Measurements from ENCODE around the gene CCDC191. TPM values are rescaled to one million over a fixed set of nuclear protein-coding genes. Genes with fewer than 3 reads are reported as not detected.

Gene CCDC191
- total and polyA plus RNA-seq, 9 donors = 3.1 to 15.0 (median 5.3) TPM

DNA sequence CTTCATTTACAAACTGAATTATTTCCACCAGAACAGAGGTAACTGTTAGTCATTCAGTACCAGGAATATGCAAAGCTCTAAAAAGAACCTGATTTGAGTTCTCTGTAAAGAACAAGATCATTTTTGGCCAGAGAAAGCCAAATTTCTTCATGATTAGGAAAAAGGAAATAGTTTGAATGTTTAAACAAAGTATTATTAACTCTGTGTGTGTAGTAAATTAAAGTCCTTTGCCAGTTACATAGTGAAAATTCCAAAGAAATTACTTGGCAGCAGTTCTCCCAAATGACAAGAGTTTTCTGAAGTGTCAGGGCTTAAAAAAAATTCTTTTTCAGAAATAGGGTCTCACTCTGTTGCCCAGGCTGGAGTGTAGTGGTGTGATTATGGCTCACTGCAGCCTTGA is 24.7 kb upstream of the CCDC191 start:
- Histone ChIP-seq H3K4me3 (no peak overlapping the region), H3K9me3 (no peaks in the 10 kb centered on the region), H3K27ac (no peak overlapping the region), H3K4me1 (ENCODE audit: insufficient read depth) (no peaks in the 10 kb centered on the region), H3K36me3 (no peaks in the 10 kb centered on the region), H3K27me3 (no peaks in the 10 kb centered on the region)
- DNase-seq = no peak
- TF ChIP-seq, protein P1, sequence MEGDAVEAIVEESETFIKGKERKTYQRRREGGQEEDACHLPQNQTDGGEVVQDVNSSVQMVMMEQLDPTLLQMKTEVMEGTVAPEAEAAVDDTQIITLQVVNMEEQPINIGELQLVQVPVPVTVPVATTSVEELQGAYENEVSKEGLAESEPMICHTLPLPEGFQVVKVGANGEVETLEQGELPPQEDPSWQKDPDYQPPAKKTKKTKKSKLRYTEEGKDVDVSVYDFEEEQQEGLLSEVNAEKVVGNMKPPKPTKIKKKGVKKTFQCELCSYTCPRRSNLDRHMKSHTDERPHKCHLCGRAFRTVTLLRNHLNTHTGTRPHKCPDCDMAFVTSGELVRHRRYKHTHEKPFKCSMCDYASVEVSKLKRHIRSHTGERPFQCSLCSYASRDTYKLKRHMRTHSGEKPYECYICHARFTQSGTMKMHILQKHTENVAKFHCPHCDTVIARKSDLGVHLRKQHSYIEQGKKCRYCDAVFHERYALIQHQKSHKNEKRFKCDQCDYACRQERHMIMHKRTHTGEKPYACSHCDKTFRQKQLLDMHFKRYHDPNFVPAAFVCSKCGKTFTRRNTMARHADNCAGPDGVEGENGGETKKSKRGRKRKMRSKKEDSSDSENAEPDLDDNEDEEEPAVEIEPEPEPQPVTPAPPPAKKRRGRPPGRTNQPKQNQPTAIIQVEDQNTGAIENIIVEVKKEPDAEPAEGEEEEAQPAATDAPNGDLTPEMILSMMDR (IDR thresholded peaks at IDR 0.05) = no peak
- TF ChIP-seq POLR2A (IDR thresholded peaks at IDR 0.05) = no peak
- TF ChIP-seq EP300 (IDR thresholded peaks at IDR 0.05) = no peak
- intact Hi-C loops (cut with DNase I) = no loop called here

DNA sequence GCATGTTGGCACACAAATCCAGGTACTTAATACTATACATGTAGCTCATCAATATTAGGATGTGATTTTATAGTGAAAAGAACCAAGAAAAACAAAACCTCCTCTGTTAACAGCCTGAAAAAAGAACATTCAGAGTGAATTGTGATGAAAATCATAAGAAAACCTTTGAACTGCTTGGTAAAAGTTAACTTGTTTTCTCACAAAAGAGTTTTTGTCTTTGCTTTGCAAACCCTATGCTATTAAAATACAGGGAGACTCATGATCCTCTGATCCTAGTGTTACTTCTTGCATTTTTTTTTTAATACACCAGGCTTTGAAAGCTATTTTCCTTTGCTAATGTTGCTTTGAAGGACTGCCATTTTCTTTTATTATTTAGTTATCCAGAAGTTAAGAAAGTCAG is 23.9 kb upstream of the CCDC191 start:
- TF ChIP-seq POLR2A (IDR thresholded peaks at IDR 0.05) = no peak
- no peak for TF ChIP-seq EP300 (IDR thresholded peaks at IDR 0.05)
- TF ChIP-seq, protein P1 (IDR thresholded peaks at IDR 0.05) = no peak
- intact Hi-C loops (cut with DNase I) = no loop called here

DNA sequence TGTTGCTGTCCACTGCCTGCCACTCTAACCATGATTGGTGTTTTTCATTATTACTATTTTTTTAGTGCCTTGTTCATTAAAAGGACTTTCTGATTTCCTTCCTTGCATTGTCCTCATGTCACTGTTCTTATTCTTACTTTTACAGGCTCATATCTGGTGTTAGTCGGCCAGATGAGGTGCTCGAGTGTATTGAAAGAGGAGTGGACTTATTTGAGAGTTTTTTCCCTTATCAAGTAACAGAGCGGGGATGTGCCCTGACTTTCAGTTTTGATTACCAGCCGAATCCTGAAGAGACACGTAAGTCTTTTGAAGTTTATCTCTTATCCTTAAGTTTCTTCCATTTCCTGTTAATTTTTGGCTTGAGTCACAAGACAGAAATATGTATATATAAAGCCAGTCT is 23.4 kb upstream of the CCDC191 start:
- TF ChIP-seq EP300 (IDR thresholded peaks at IDR 0.05) = no peak
- Histone ChIP-seq H3K36me3 (no peaks in the 10 kb centered on the region), H3K27me3 (no peaks in the 10 kb centered on the region), H3K4me3 (no peak overlapping the region), H3K9me3 (no peaks in the 10 kb centered on the region), H3K27ac (no peak overlapping the region), H3K4me1 (ENCODE audit: insufficient read depth) (no peaks in the 10 kb centered on the region)
- intact Hi-C loops (cut with DNase I) = no loop called here
- 46 to 57% (median 52%) methylated on average over 5 of the region's 5 CpGs for WGBS, 3 donors
- DNase-seq = no peak

More for the DNA sequence above, 23.9 kb upstream of the CCDC191 start:
- no peak overlapping the region for H3K4me3 ChIP-seq
- H3K27ac ChIP-seq = no peak overlapping the region
- no peaks in the 10 kb centered on the region for H3K4me1 ChIP-seq (ENCODE audit: insufficient read depth)
- no peaks in the 10 kb centered on the region for H3K27me3 ChIP-seq
- DNase-seq = no peak
- no peaks in the 10 kb centered on the region for H3K9me3 ChIP-seq
- H3K36me3 ChIP-seq = no peaks in the 10 kb centered on the region

DNA sequence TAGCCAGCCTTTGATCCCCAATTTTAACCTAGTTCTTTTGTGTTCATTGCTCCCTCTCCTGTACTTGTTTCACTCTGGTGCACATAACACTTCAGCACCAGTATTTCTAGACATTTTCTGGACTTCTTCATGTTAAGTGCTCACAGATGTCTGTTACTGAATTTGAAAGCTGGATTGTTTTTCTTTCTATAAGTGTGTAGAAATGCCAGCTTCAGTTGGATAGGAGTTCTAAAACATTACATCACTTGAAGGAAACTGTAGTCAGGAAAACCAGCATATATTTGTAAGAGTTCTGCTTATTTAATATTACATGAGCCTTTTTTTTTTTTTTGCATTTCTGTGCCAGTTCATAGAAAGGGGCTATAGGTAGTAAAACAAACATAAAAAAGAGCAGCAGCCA is 21.8 kb upstream of the CCDC191 start:
- Histone ChIP-seq H3K9me3 (no peaks in the 10 kb centered on the region), H3K4me1 (ENCODE audit: insufficient read depth) (no peaks in the 10 kb centered on the region), H3K27ac (no peak overlapping the region), H3K4me3 (no peak overlapping the region), H3K27me3 (no peaks in the 10 kb centered on the region), H3K36me3 (no peaks in the 10 kb centered on the region)
- TF ChIP-seq EP300 (IDR thresholded peaks at IDR 0.05) (no peak), POLR2A (IDR thresholded peaks at IDR 0.05) (no peak)
- TF ChIP-seq, protein P1 (IDR thresholded peaks at IDR 0.05) = no peak
- intact Hi-C loops (cut with DNase I) = no loop called here
- no peak for DNase-seq

DNA sequence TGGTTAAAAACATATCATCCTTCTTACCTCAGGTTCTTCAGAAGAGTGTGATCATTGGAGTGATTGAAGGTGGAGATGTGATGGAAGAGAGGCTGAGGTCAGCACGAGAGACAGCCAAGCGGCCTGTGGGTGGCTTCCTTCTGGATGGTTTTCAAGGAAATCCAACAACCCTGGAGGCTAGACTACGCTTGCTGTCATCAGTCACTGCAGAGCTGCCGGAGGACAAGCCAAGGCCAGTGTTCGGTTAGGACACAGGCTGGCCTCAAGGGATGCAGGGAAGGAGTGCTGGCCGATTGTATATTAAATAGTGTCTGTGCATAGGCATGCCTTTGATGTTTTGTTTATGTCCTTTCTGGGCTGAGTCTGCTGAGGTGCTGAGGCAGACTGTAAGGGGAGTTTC is 20.4 kb upstream of the CCDC191 start:
- 72 to 78% (median 75%) methylated on average over 6 of the region's 6 CpGs for WGBS, 3 donors
- H3K36me3 ChIP-seq = no peaks in the 10 kb centered on the region

More for the DNA sequence above, 20.4 kb upstream of the CCDC191 start:
- Histone ChIP-seq H3K9me3 (no peaks in the 10 kb centered on the region), H3K4me3 (no peak overlapping the region), H3K27ac (no peak overlapping the region), H3K27me3 (no peaks in the 10 kb centered on the region), H3K4me1 (ENCODE audit: insufficient read depth) (no peaks in the 10 kb centered on the region)
- DNase-seq = no peak
- no peak for TF ChIP-seq POLR2A (IDR thresholded peaks at IDR 0.05)
- TF ChIP-seq, protein P1 (IDR thresholded peaks at IDR 0.05) = no peak
- TF ChIP-seq EP300 (IDR thresholded peaks at IDR 0.05) = no peak
- intact Hi-C loops (cut with DNase I) = no loop called here
